ENCODE results near the gene KIF26A. TPM values are rescaled to one million over a fixed set of nuclear protein-coding genes. Genes with fewer than 3 reads are reported as not detected.
A peak's percentile ranks its signal among the peaks of the same experiment; 100 is the strongest.

Gene KIF26A
- total RNA-seq, 4 donors from 2014 or later = 3.3 to 6.2 (median 4.9) TPM

GRCh38 chr14:104145826-104146601, 7.6 kb downstream of the KIF26A start:
- Histone ChIP-seq H3K27me3 (no peaks in the 10 kb centered on the region), H3K4me3 (replicated peaks in 1 of 3) (no peak overlapping the region), H3K36me3 (no peaks in the 10 kb centered on the region), H3K27ac (no peak overlapping the region), H3K4me1 (peaks cover 3 to 7% of the 10 kb centered on the region in 2 donors), H3K9me3 (no peaks in the 10 kb centered on the region)
- TF ChIP-seq CTCF (IDR thresholded peaks at IDR 0.05) = no peak
- TF ChIP-seq POLR2A (IDR thresholded peaks at IDR 0.05) = no peak
- DNase-seq = peak in 1 of 2 donors; percentile 1
- WGBS, 2 donors = 90 to 92% methylated on average over 12 to 14 of the region's 15 CpGs
- intact Hi-C loops (cut with DNase I) = no loop called here

- Histone ChIP-seq H3K36me3 (no peaks in the 10 kb centered on the region), H3K27ac (no peak overlapping the region), H3K27me3 (no peaks in the 10 kb centered on the region), H3K9me3 (no peaks in the 10 kb centered on the region), H3K4me3 (replicated peaks in 1 of 3) (no peak overlapping the region), H3K4me1 (peaks cover 3 to 7% of the 10 kb centered on the region in 2 donors)
- intact Hi-C loops (cut with DNase I) = no loop called here
- DNase-seq = no peak
- WGBS, 2 donors = 90% methylated on average over 16 to 19 of the region's 22 CpGs
- no peak for TF ChIP-seq POLR2A (IDR thresholded peaks at IDR 0.05)
- no peak for TF ChIP-seq CTCF (IDR thresholded peaks at IDR 0.05)
Observed at GRCh38 chr14:104146651-104147345, 8.4 kb downstream of the KIF26A start.

GRCh38 chr14:104147346-104148125, 9.1 kb downstream of the KIF26A start:
- TF ChIP-seq CTCF (IDR thresholded peaks at IDR 0.05) = no peak
- no peak for TF ChIP-seq POLR2A (IDR thresholded peaks at IDR 0.05)
- 82 to 87% methylated on average over 20 of the region's 28 CpGs for WGBS, 2 donors
- no peak for DNase-seq
- peaks cover 3 to 7% of the 10 kb centered on the region in 2 donors for H3K4me1 ChIP-seq
- H3K4me3 ChIP-seq (replicated peaks in 1 of 3) = no peak overlapping the region
- H3K9me3 ChIP-seq = no peaks in the 10 kb centered on the region
- no peaks in the 10 kb centered on the region for H3K27me3 ChIP-seq
- no peak overlapping the region for H3K27ac ChIP-seq
- no peaks in the 10 kb centered on the region for H3K36me3 ChIP-seq
- intact Hi-C loops (cut with DNase I) = no loop called here

GRCh38 chr14:104148433-104149277, 10.3 kb downstream of the KIF26A start:
- intact Hi-C loops (cut with DNase I) = no loop called here
- H3K36me3 ChIP-seq = no peaks in the 10 kb centered on the region
- no peaks in the 10 kb centered on the region for H3K27me3 ChIP-seq
- H3K4me1 ChIP-seq = peaks cover 3 to 7% of the 10 kb centered on the region in 2 donors
- no peaks in the 10 kb centered on the region for H3K9me3 ChIP-seq
- no peak overlapping the region for H3K4me3 ChIP-seq (replicated peaks in 1 of 3)
- DNase-seq = no peak
- no peak overlapping the region for H3K27ac ChIP-seq
- no peak for TF ChIP-seq CTCF (IDR thresholded peaks at IDR 0.05)
- 78 to 84% methylated on average over 9 to 13 of the region's 22 CpGs for WGBS, 2 donors
